GM19193 (cell line): ENCODE data around the gene CCR7.

ENCODE experiments used
- POLR2A ChIP-seq: IDR thresholded peaks from 4 replicates; pipeline ENCODE4 v1.6.1; 2011; ENCODE audit not compliant: insufficient read depth, insufficient read length; ENCODE audit errors: extremely low read depth

The CCR7 gene, protein sequence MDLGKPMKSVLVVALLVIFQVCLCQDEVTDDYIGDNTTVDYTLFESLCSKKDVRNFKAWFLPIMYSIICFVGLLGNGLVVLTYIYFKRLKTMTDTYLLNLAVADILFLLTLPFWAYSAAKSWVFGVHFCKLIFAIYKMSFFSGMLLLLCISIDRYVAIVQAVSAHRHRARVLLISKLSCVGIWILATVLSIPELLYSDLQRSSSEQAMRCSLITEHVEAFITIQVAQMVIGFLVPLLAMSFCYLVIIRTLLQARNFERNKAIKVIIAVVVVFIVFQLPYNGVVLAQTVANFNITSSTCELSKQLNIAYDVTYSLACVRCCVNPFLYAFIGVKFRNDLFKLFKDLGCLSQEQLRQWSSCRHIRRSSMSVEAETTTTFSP

DNA sequence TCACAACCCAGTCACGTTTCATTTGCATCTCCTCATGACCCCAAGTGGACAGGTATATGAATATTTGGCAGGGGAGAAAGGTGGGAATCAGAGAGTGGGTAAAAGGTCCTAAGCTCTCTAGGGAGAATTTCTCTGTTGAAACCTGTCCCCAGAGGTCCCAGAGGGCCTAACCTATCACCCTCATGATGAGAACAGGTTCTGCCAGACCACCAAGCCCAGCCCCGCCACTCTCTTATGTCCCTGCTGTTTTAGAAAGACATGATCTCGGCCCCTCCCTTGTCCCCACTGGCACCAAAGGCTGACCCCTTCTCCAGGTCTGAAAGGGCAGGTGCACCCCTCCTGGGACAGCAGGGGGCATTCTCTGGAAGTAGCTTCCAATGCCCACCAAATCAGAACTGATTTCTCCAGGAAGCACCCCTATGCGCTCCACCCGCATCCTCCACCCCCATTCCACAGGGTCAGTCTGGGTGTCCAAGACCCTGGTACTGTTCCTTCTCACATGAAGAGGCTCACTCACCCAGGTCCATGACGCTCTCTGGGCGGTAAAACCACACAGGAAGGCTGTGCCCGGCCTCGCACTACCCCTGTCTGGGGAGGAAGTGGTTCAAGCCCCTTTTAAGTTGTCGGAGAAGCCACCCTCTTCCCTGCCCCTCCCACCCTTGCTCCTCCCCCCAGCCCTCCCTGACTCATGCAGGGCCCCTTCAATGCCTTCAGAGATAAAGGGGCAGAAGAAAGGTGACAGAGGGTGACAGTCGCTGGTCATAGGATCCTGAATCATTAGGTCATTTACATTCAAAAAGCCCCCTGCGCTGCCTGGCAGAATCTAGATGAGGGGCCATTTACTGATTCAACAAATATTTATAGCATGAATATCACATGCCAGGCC is at the start of gene CCR7:
Gene CCR7, minus strand, starts transcription at position 590 of the 886 bp plus-strand sequence. Its CDS starts 63 bp downstream, at position 527.
- peak; percentile 88 for TF ChIP-seq POLR2A

DNA sequence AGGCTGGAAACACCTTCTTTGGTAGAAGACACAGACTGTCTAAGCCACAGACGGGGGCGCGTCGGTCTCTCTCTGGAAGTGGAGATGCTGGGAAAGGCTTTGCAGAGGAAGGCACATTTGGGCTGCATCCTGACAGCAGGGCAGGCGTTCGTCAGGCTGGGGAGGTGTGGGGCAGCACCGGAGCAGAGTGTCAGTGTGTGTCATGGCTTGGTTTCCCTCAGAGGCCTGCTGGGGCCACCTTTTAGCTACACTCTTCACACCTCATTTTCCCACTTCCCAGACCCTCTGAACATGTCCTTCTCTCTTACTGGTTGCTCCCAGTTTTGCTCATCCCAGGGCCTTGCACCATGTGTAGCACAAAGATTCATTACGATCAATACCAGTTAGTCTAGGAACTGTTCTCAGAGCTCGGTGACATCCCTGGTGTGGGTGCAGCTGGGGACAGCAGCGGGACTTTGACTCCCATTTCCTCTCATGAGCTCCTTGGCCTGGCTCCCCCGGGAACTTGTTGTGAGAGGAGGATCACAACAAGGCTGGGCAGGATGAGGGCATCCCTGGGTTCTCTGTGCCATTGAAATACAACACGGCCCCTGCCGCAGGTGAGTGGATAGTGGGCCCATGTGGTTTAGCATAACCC is 49.3 kb upstream of the CCR7 start:
- TF ChIP-seq POLR2A: no peak

DNA sequence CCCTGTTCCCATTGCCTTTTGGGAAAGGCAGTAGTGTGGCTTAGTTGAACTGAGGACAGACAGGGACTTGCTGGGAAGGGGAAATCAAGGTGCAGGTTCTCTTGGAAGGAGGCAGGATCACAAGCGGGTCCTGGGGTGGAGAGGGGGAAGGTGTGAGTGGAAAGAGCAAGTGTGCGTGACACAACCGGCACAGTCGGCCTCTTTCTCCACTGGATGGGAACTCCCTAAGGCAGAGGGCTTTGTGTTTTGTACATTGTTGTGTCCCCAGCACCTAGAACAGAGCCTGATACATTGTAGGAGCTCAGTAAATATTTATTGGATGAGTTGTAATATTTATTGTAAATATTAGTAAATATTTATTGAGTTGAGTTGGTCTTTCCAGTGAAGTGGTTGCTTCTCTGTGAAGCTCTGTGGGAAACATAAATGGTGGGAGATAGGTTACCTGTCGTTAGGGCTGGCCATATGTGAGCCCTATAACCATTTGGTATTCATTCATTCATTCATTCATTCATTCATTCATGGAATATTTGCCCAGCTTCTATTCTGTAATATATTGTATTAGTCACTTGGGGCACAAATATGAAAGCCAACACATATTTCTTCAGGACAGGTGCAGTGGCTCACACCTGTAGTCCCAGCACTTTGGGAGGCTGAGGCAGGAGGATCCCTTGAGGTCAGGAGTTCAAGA is 48.3 kb upstream of the CCR7 start:
- no peak for TF ChIP-seq POLR2A

DNA sequence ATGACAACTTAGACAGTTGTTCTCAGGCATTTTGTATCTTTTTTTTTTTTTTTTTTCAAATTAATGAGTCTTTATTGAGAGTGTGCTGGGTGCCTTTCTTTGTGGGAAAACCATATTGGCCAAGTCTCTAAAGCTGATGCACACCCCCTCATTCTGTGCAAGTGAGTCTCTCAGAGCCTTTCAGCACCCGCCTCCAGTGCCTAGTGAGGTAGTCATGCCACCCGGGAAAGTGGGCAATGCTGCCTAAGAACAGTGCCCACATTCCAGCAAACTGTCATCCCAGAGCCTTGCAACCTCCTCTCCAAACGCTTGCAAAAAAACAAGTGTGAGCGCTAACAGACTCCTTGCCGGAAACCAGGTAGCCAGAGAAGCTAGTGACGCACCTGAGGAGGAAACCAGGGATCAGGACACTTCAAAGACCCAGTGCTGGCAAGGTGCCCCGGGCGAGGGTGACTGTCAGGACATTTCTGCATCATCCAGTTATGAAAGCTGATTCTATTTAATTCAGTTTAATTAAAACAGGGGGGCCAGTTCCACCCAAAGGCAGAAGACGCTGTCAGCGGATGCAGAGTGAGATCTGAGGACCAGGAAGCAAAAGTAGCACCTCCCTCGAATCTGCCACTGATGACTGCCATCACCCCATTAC is 47.5 kb upstream of the CCR7 start:
- no peak for TF ChIP-seq POLR2A

DNA sequence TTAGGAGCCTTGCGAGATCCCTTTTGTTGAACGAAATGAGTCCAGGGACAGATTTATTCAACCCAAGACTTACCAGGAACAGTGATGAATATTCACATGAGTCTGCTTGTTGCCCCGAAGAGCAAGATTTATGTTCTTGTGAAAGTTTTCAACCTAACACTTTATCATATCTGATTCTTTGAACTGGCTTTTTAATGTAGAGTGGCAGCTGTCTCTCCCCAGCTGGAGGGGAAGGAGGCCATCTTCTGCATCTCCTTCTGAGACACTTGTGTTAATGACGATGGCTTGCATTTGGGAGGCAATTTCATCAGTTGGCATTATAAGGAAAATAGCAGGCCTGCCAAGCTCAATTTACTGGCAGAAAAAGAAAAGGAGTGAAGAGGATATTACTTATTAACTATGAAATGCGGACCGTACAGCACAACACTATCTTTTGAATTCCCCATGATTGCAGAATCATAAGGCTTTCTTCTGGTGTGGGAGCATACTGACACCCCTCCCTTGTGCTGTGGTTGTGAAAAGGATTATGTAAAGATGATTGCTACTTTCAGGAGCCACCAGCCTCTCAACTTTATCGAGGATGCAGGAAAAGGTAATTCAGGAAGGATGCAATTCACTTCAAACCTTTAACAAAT is 46.7 kb upstream of the CCR7 start:
- no peak for TF ChIP-seq POLR2A

DNA sequence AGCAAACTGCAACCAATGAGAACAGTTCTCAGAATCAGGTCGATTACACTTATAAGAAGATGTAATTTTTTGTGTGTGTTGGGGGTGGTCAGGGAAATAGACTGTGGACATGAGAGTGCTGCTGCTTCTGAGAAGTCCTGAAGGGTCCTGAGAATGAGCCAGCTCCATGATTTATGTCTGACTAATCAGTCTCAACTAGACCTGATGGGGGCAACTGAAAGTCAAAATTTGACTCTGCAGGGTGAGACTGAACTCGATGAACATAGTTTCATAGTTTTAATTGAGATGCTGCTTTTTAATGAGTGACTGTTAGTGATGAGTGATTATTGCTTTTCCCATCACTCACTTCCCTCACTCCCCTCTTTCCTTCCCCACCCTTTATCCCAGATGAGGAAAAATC is 45.1 kb upstream of the CCR7 start:
- no peak for TF ChIP-seq POLR2A

DNA sequence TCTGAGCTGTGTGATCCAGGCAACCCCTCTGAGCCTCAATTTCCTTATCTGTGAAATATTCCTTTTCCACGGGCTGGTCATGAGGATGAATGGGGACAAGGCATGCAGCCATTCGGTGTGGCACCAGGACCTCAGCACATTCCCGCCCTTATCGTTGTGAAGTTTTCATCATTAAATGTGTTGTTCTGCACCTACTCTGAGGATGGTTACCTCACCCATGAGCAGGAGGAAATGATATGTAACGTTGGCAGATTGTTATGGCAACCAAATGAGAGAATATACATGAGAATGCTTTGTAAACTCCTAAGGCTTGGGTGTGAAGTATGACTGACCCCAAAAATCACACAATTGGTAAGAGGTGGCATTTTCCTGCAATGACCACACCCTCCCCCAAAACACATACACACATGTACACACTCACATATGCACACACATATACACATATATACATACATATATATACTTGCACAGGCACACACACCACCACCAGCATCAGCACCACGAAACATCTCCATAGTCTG is 42.8 kb upstream of the CCR7 start:
- TF ChIP-seq POLR2A: no peak

DNA sequence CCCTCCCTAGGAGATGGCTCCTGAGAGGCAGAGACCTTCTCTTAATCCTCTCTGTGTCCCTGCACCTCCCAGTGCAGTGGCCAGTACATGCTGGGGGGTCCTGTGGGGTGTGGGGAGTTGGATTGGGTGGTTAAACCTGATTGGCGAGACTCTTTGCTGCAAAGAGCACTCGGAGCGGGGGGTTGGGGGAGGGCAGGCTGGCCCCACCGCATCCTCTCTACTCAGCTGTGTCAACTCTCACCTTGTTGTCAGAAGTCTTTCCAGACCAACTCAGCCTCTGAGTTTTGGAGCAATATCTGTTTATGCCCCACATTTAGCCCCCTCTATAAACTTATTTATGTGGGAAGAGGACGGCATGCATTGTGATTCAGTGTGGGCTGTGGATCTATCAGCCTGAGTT is 42.4 kb upstream of the CCR7 start:
- no peak for TF ChIP-seq POLR2A

DNA sequence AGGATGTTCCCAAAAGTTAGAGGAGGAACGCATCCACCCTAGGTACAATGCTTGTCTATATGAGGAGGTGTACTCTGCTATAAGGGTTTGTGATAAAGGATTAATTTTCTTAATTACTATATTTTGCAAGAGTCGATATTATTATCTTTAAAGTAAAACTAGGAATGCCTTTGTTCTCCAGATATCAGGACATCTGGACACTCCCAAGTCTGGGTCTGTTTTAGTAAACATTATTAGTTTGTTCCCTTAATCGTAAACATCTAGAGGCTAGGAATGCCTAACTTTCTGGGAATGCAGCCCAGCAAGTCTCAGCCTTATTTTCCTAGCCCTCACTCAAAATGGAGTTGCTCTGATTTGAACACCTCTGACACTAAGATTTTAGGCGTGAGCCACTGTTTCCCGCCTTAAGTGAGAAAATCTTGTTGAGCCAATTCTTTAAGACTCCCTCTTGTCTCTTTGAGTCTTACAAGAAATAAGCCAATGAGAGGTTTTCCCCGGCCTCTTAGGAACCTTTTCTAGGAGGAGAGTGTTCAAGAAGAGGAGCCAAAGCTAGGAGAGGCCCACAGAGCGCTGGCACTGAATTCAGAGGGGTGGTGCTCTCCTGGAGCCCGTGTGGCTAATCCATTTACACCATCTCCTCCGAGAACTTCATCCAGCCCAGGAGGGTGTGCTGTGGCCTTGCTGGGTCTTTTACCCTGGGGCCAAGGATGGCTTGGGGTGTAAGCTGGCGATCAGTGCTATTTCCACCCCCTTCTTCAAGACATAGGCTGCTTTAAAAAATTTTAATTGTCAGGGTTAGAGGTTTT is 41.5 kb upstream of the CCR7 start:
- TF ChIP-seq POLR2A: no peak

DNA sequence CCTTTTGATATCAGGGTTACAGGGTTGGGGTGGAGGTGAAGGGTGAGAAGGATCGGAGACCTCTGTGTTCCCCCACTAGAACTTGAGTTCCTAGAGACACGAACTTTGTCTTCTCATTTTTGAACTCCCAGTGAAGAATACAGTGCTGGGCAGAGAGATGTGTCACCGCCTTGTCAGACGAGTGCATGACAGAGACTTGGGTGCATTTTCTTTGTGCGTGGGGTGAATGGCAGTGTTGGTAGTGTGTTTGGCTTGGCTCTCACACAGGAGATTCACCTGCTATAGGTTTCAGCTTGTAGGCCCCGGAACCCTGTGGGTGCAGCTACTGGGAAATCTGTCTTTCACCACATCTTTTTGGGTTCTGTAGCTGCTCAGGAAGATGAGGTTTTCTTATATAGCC is 40.0 kb upstream of the CCR7 start:
- no peak for TF ChIP-seq POLR2A

DNA sequence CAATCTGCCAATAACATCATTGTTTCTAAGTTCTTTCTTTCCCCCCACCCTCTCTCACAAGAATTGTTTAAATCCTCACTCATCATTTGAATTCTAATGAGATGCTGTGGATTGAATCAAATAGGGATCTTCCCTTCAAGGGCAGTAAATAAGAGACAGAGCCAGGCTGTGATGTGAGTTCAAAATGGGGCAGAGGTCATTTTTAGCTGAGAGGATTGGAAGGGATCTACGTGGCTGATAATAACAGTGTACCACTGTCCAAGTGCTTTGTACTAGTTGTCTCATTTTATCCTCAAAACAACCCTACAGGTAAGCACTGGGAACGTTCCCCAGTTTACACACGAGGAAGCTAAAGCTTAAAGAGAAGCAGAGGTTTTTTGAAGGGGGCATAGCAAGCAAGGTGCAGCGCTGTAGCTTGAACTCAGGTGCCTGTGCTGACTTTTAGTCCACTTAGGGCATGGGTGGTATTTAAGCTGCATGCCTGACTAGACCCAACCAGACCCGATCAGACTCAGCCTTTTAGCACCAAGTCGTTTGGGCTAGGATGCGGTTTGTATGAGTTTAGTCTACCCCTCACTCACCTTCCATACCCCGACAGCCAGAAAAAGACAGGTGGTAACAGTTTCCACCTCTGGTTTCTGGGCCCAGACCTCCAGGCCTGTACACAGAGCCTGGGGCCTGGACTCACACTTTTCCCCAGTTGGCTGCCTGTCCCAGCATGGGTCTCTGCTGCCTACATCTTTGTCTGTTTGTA is 39.2 kb upstream of the CCR7 start:
- TF ChIP-seq POLR2A: no peak

DNA sequence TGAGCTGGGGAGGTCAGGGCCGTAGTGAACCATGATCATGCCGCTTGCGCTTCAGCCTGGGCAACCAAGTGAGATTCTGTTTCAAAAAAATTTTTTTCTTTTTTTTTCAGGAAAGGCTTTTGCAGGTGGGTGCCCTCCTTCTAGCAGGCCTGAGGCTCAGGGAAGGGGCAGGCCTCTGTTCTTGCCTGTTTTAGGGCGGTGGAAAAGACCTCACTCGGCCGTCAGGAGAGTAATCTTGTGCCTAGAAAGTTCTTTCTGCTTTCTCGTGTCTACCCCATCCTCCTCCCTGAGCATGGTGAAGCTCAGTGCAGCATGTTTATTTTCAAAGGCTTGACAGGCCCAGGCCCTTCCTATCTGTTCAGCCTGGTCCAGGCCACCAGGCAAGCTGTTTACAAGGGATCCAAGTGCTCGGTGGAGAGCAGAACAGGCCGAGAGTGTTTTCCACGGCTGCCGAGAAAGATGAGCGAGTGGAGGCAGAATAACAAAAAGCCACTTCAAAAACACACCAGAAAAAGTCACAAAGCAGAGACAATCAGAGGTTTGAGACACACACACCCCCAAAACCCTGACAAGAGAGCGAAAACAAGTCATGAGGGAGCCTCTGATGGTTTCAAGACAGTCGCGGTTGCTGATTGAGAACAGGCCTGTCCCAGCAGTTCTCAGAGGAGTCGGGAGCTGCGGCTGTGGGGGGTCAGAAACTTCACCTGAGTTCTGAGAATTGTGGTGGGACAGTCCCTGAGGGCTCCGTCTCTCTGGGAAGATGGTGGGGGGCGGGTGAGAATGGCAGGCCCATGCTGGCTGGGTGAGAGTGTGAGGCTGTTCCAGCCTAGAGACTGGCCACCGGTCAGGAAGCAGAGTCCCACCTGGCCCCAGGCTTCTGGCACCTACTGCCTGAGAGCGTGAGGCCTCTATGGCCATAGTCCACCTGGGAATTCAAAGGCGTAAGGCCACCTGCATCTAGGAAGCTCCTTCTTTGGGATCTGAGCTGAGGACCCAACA is 37.5 kb upstream of the CCR7 start:
- no peak for TF ChIP-seq POLR2A
